ENCODE data around the gene CDH13. TPM values are rescaled to one million over a fixed set of nuclear protein-coding genes. Genes with fewer than 3 reads are reported as not detected.

CDH13 gene
- polyA plus RNA-seq, 1 donor from 2014 or later, result 3.2 TPM

DNA sequence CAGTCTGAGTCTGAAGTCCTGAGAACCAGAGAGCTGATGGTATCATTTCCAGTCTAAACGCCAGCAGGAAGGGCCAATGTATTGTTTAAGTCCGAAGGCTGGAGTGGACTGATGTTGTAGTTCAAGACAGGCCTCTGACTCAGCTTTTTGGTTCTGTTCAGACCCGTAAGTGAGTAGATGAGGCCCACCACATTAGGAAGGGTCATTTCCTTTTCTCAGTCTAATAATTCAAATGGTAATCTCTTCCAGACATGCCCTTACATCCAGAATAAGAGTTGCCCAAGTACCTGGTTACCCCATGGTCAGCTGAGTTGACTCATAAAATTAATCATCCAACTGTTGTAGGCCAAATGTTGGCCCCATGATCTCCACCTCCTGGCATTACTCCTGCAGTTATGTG, 738.4 kb downstream of the CDH13 start:
- Histone ChIP-seq H2AFZ (ENCODE audit: low read depth, low read length) (no peak overlapping the region), H3K4me2 (ENCODE audit: low read length) (no peak overlapping the region), H3K27me3 (ENCODE audit: insufficient read depth, low read depth, low read length) (no peaks in the 10 kb centered on the region), H3F3A (ENCODE audit: insufficient read depth, low read length, poor library complexity, severe bottlenecking) (no peaks in the 10 kb centered on the region), H3K9ac (ENCODE audit: low read length) (no peak overlapping the region), H3K9me2 (ENCODE audit: insufficient read depth, low read length) (no peaks in the 10 kb centered on the region), H3K36me3 (ENCODE audit: insufficient read depth, low read length) (no peaks in the 10 kb centered on the region), H4K20me1 (ENCODE audit: insufficient read depth) (no peaks in the 10 kb centered on the region), H3K79me2 (replicated peaks; ENCODE audit: insufficient read depth, low read length) (no peaks in the 10 kb centered on the region), H3K27ac (ENCODE audit: low read length) (no peak overlapping the region), H3K9me3 (ENCODE audit: low read length) (no peaks in the 10 kb centered on the region), H3K4me3 (ENCODE audit: low read length) (no peak overlapping the region)
- no peak for TF ChIP-seq EP300 (conservative IDR thresholded peaks at IDR 0.05; ENCODE audit: poor library complexity, severe bottlenecking)
- TF ChIP-seq, protein P1, sequence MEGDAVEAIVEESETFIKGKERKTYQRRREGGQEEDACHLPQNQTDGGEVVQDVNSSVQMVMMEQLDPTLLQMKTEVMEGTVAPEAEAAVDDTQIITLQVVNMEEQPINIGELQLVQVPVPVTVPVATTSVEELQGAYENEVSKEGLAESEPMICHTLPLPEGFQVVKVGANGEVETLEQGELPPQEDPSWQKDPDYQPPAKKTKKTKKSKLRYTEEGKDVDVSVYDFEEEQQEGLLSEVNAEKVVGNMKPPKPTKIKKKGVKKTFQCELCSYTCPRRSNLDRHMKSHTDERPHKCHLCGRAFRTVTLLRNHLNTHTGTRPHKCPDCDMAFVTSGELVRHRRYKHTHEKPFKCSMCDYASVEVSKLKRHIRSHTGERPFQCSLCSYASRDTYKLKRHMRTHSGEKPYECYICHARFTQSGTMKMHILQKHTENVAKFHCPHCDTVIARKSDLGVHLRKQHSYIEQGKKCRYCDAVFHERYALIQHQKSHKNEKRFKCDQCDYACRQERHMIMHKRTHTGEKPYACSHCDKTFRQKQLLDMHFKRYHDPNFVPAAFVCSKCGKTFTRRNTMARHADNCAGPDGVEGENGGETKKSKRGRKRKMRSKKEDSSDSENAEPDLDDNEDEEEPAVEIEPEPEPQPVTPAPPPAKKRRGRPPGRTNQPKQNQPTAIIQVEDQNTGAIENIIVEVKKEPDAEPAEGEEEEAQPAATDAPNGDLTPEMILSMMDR (IDR thresholded peaks at IDR 0.05; ENCODE audit: poor library complexity, severe bottlenecking), result no peak
- TF ChIP-seq POLR2AphosphoS5 (IDR thresholded peaks at IDR 0.05), result no peak
- no peak for TF ChIP-seq MXI1 (conservative IDR thresholded peaks at IDR 0.05; ENCODE audit: poor library complexity, severe bottlenecking)

DNA sequence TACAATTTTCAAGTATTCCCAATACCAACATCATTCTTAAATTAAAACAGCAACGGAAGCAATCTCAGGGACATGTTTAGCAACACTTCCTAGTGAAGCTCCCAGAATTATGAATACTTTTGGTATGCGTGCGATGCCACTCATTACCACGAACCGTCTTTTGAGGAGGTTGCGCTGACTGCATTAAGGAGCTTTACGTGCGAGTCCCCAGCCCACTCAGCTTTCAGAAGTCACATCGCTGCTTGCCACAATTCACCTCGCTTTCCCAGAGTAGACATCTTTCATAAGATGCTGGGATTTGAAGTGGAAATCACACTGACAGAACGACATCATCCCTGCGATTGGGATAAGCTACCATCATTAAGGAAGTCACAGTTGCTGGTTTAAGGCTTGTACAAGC, 739.5 kb downstream of the CDH13 start:
- Histone ChIP-seq H3K4me2 (ENCODE audit: low read length) (no peak overlapping the region), H3K36me3 (ENCODE audit: insufficient read depth, low read length) (no peaks in the 10 kb centered on the region), H3K9ac (ENCODE audit: low read length) (no peak overlapping the region), H2AFZ (ENCODE audit: low read depth, low read length) (no peak overlapping the region), H3K27ac (ENCODE audit: low read length) (no peak overlapping the region), H3K9me3 (ENCODE audit: low read length) (no peaks in the 10 kb centered on the region), H3K4me3 (ENCODE audit: low read length) (no peak overlapping the region), H3F3A (ENCODE audit: insufficient read depth, low read length, poor library complexity, severe bottlenecking) (no peaks in the 10 kb centered on the region), H3K9me2 (ENCODE audit: insufficient read depth, low read length) (no peaks in the 10 kb centered on the region), H3K79me2 (replicated peaks; ENCODE audit: insufficient read depth, low read length) (no peaks in the 10 kb centered on the region), H4K20me1 (ENCODE audit: insufficient read depth) (no peaks in the 10 kb centered on the region), H3K27me3 (ENCODE audit: insufficient read depth, low read depth, low read length) (no peaks in the 10 kb centered on the region)
- TF ChIP-seq EZH2 (IDR thresholded peaks at IDR 0.05; ENCODE audit: borderline replicate concordance, insufficient read depth, low read length, poor library complexity, severe bottlenecking), result no peak
- no peak for TF ChIP-seq EP300 (conservative IDR thresholded peaks at IDR 0.05; ENCODE audit: poor library complexity, severe bottlenecking)
- TF ChIP-seq, protein P1 (IDR thresholded peaks at IDR 0.05; ENCODE audit: poor library complexity, severe bottlenecking), result no peak
- TF ChIP-seq, protein P2, sequence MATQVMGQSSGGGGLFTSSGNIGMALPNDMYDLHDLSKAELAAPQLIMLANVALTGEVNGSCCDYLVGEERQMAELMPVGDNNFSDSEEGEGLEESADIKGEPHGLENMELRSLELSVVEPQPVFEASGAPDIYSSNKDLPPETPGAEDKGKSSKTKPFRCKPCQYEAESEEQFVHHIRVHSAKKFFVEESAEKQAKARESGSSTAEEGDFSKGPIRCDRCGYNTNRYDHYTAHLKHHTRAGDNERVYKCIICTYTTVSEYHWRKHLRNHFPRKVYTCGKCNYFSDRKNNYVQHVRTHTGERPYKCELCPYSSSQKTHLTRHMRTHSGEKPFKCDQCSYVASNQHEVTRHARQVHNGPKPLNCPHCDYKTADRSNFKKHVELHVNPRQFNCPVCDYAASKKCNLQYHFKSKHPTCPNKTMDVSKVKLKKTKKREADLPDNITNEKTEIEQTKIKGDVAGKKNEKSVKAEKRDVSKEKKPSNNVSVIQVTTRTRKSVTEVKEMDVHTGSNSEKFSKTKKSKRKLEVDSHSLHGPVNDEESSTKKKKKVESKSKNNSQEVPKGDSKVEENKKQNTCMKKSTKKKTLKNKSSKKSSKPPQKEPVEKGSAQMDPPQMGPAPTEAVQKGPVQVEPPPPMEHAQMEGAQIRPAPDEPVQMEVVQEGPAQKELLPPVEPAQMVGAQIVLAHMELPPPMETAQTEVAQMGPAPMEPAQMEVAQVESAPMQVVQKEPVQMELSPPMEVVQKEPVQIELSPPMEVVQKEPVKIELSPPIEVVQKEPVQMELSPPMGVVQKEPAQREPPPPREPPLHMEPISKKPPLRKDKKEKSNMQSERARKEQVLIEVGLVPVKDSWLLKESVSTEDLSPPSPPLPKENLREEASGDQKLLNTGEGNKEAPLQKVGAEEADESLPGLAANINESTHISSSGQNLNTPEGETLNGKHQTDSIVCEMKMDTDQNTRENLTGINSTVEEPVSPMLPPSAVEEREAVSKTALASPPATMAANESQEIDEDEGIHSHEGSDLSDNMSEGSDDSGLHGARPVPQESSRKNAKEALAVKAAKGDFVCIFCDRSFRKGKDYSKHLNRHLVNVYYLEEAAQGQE (IDR thresholded peaks at IDR 0.05; ENCODE audit: borderline replicate concordance), result no peak
- TF ChIP-seq MXI1 (conservative IDR thresholded peaks at IDR 0.05; ENCODE audit: poor library complexity, severe bottlenecking), result no peak
- no peak for TF ChIP-seq TAF1 (IDR thresholded peaks at IDR 0.05; ENCODE audit: low read depth)
- TF ChIP-seq RAD21 (conservative IDR thresholded peaks at IDR 0.05), result no peak
- no peak for TF ChIP-seq POLR2AphosphoS5 (IDR thresholded peaks at IDR 0.05)
- TF ChIP-seq SMC3 (conservative IDR thresholded peaks at IDR 0.05; ENCODE audit: poor library complexity), result no peak

Data from neural cell (in vitro differentiated cells).